ENCODE measurements around the gene TMEM63B.

- TF ChIP-seq ZNF565 (CRISPR knock-in tag; conservative IDR thresholded peaks at IDR 0.05; ENCODE audit: low read depth) (no peak), ZFP3 (CRISPR knock-in tag; IDR thresholded peaks at IDR 0.05) (no peak), CREB5 (CRISPR knock-in tag; IDR thresholded peaks at IDR 0.05; ENCODE audit: low read depth) (no peak), TOX (CRISPR knock-in tag; IDR thresholded peaks at IDR 0.05; ENCODE audit: borderline replicate concordance) (no peak), RARB (CRISPR knock-in tag; IDR thresholded peaks at IDR 0.05) (no peak), ISL1 (CRISPR knock-in tag; IDR thresholded peaks at IDR 0.05) (no peak)
Measured at GRCh38 chr6:44158770-44159228, 31.4 kb downstream of the TMEM63B start, which contains the start of gene CAPN11.

All from SK-N-SH treated with all-trans-retinoic acid at 6 μM for 48 hours (cell line).